Measurements from ENCODE around the gene TMEM245. TPM values are rescaled to one million over a fixed set of nuclear protein-coding genes. Genes with fewer than 3 reads are reported as not detected.

Gene TMEM245
- polyA plus RNA-seq, 3 donors from 2014 or later: 13.1 to 29.8 (median 20.8) TPM

GRCh38 chr9:109016132-109016531, 103.6 kb downstream of the TMEM245 start:
- peak overlapping the region in 4 of 6 donors; percentile 8 to 53 (median 32) for H3K27ac Mint-ChIP-seq
- DNase-seq: no peak
- no peak overlapping the region for H3K4me3 Mint-ChIP-seq
- peaks cover 16 to 20% of the 10 kb centered on the region in 2 donors for H3K4me1 Mint-ChIP-seq
- H3K36me3 Mint-ChIP-seq: peaks cover 0 to 7% (median 2%) of the 10 kb centered on the region in 3 donors
- H3K27me3 Mint-ChIP-seq (ENCODE audit: low read depth in 3 of 3): peaks cover 2 to 6% (median 2%) of the 10 kb centered on the region in 3 donors
- H3K9me3 Mint-ChIP-seq: no peaks in the 10 kb centered on the region

DNA sequence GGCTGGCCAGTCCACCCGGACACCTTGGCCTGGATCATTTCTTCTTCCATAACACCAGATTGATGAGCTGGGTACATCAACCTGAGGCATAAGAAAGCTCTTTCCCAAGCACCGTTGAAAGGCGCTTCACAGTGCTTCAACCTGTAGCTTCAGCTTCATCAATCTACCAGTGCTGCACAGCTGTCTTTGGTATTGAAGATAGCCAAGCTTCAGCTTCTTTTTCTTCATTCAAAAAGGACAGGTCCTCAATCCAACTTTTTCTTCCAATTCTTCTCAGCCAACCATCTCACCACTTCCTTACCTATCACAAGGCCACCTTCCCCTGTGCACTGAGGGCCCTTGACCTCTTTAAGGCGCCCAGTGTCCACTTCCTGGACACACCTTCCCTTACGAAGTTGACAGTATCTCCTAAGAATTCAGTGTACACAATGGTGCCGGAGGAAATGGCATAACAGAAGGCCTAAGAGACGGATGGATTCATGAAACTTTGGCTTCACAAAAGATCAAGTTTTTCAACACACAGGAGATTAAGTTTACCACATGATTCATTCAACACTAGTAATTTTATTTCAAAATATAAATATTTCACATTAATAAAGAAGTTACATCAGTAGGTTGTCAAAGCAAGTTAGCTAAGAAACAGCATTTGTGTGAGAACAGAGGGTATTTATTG, 105.0 kb downstream of the TMEM245 start:
- H3K36me3 Mint-ChIP-seq: peaks cover 0 to 6% (median under 1%) of the 10 kb centered on the region in 3 donors
- DNase-seq: no peak

GRCh38 chr9:109013679-109014607, 105.8 kb downstream of the TMEM245 start:
- Mint-ChIP-seq H3K27me3 (ENCODE audit: low read depth in 3 of 3) (peaks cover 2 to 7% (median 6%) of the 10 kb centered on the region in 3 donors), H3K4me1 (peaks cover 18 to 20% of the 10 kb centered on the region in 2 donors), H3K27ac (peak overlapping the region; percentile 83 to 95 (median 91)), H3K36me3 (no peaks in the 10 kb centered on the region), H3K4me3 (peak overlapping the region; percentile 85 to 94 (median 93)), H3K9me3 (no peaks in the 10 kb centered on the region)
- no peak for DNase-seq

More for the DNA sequence above, 105.0 kb downstream of the TMEM245 start:
- Mint-ChIP-seq H3K4me1 (peaks cover 18 to 20% of the 10 kb centered on the region in 2 donors), H3K27ac (peak overlapping the region; percentile 17 to 95 (median 88)), H3K27me3 (ENCODE audit: low read depth in 3 of 3) (peaks cover 2 to 6% (median 5%) of the 10 kb centered on the region in 3 donors), H3K4me3 (peak overlapping the region; percentile 3 to 93 (median 32)), H3K9me3 (no peaks in the 10 kb centered on the region)

DNA sequence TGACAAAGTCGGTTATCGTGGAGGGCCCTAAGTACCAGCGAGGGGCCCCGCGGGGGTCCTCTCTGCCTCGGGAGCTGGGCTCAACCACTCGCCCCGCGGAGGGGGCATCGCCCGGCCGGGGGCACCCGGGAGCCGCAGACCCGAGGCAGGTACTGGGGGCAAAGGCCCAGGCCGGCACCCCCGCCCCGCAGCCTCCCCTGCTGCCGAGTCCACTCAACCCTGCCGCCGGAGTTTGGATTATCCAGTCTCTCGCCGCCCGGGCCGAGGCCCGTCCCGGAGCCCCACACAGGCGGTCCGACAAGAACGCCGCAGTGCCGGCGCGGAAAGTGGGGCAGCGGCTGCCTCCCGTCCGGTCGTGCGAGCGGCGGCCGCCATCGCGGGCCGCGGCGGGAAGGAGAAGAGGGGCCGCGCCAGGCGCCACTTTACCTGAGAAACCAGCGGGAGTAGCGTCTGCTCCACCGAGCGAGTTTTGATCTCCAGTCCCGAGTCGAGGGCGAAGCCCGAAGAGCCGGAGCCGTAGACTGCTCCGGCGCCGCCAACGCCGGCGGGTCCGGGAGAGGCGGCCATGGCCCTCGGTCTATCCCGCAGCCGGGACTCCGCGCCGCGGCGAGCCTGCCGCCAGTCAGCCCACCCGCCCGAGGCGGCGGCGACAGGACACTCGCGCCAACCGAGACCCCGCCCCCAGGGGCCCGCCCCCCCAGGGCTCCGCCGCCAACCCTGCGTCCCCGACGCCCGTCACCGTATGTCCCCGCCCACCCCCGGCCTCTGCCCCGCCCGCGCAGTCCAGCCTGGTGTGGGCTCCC, 106.7 kb downstream of the TMEM245 start, which contains the start of gene CTNNAL1:
TSS of gene CTNNAL1 (minus strand) at position 624 of the 803 bp plus-strand sequence. CDS start at position 567, 57 bp downstream.
- H3K4me3 Mint-ChIP-seq: peak within 1 kb of the TSS; percentile 89 to 99 (median 94)
- peak within 1 kb of the TSS; percentile 88 to 95 (median 92) for H3K27ac Mint-ChIP-seq
- H3K9me3 Mint-ChIP-seq: no peaks in the 10 kb centered on the region
- peaks cover 2 to 7% (median 6%) of the 10 kb centered on the region in 3 donors for H3K27me3 Mint-ChIP-seq (ENCODE audit: low read depth in 3 of 3)
- no peaks in the 10 kb centered on the region for H3K36me3 Mint-ChIP-seq
- DNase-seq: peak; percentile 88 to 90 (median 89)
- peaks cover 18 to 20% of the 10 kb centered on the region in 2 donors for H3K4me1 Mint-ChIP-seq

DNA sequence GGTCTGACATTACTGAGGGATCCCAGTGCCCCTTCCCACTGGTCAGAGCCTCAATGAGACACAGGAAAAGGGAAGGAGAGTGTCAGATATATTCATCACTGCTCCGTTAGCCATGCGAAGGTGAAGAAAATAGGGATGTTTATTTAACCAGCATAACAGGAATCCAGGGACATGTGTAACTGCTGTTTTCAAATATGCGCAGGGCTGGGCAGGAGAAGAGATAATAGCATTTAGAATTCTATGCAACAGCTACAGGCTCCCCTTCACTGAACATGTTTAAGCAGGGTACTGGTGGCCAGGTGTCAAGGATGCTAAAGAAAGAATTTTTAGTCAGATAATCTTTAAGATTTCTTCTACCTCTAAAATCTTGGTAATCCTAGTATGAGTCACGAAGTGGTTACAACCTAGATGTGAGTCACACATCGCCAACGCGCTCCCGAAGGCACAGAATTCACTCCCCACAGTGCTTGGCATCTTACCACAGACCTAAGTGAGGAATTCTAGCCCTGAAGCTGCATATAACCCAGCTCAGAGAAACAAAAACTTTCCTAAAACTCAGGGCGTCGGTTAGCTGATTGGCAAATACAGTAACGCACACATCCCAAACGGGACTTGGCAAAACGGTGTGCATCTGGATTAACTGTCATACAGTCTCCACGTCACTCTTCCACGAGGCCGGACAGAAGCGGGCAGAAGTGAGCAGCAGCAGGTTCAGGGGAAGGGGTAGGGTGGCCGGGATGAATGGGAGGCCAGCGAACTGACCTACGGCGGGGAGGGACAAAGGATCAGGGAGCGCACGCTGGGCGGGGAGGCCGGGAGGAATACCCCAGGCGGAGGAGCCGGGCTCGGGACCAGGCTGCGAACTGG, 107.5 kb downstream of the TMEM245 start:
- Mint-ChIP-seq H3K9me3 (no peaks in the 10 kb centered on the region), H3K4me3 (peak overlapping the region; percentile 89 to 99 (median 92)), H3K4me1 (peaks cover 18 to 20% of the 10 kb centered on the region in 2 donors), H3K27ac (peak overlapping the region; percentile 70 to 92 (median 87)), H3K27me3 (ENCODE audit: low read depth in 3 of 3) (peaks cover 2 to 8% (median 6%) of the 10 kb centered on the region in 3 donors), H3K36me3 (no peaks in the 10 kb centered on the region)
- DNase-seq: peak; percentile 13 to 20 (median 14)

DNA sequence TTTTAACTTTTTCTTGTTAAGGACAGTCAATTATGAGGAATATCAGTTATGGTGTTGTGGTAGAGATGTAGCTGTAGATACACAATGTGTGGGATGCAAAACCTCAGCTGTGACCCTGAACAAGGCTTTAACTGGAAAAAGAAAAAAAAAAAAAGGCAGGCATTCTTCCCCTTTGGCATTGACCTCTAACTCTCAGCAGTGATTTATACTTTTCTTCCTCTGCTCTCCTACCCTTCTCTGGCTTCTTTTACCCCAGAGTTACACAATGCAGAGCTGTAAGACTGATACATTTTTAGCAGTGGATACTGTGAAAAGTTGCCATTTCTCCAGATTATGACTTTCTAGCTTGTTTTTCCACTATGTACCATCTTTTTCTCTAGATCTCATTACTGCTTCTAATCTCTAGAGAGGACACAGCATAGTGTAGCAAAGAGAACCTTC, 108.5 kb downstream of the TMEM245 start:
- Mint-ChIP-seq H3K4me1 (peaks cover 18 to 20% of the 10 kb centered on the region in 2 donors), H3K27ac (peak overlapping the region in 2 of 6 donors; percentile 25 to 43), H3K27me3 (ENCODE audit: low read depth in 3 of 3) (peaks cover 2 to 12% (median 6%) of the 10 kb centered on the region in 3 donors), H3K36me3 (no peaks in the 10 kb centered on the region), H3K4me3 (peak overlapping the region in 3 of 5 donors; percentile 26 to 99 (median 95)), H3K9me3 (no peaks in the 10 kb centered on the region)
- no peak for DNase-seq

DNA sequence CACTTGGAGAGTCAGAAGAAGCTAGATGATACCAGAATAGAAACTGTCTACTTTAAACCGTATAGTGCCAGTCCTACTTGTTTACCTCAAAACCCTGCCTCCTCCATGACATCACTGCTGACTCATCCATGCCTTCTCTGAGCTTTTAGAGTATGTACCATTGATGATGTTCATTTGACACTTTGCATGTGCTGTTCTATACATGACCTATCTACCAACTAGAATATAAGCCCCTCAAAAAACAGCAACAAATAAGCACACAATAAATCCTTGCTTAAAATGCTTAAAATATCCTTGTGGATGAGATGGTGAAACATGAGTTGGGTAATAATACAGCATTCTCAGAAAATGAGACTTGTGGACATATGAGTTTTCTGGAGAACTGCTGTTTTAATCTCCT, 109.0 kb downstream of the TMEM245 start:
- Mint-ChIP-seq H3K27ac (peak overlapping the region in 1 of 6 donors; percentile 47), H3K4me1 (peaks cover 18 to 20% of the 10 kb centered on the region in 2 donors), H3K27me3 (ENCODE audit: low read depth in 3 of 3) (peaks cover 2 to 12% (median 6%) of the 10 kb centered on the region in 3 donors), H3K9me3 (no peaks in the 10 kb centered on the region), H3K4me3 (peak overlapping the region in 1 of 5 donors; percentile 26), H3K36me3 (no peaks in the 10 kb centered on the region)
- peak in 2 of 3 donors; percentile 11 to 23 for DNase-seq

DNA sequence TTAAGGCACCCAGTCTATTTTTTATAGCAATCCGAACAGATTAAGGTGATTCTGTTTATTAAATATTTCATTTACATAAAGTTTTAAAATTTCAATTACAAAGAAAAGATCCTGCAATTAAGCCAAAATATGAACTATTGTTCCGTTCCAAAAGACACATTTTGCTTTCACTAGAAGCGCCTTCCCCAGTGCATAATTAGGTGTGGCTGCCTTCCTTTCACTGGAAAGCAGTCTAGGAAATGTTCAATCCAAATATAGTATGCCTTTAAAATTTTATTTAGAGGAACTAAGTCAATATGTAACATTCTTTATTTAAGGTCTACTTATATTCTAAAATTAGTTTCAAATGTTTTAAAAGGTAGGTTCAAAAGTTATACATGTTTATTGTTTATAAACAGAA, 114.1 kb downstream of the TMEM245 start:
- DNase-seq: no peak
- Mint-ChIP-seq H3K27me3 (ENCODE audit: low read depth in 3 of 3) (peaks cover 0 to 7% (median 6%) of the 10 kb centered on the region in 3 donors), H3K27ac (no peak overlapping the region), H3K4me3 (no peak overlapping the region), H3K9me3 (peaks cover 0 to 12% (median 3%) of the 10 kb centered on the region in 6 donors), H3K36me3 (peaks cover 4 to 6% (median 5%) of the 10 kb centered on the region in 3 donors), H3K4me1 (peaks cover 2 to 6% of the 10 kb centered on the region in 2 donors)

- Mint-ChIP-seq H3K27ac (no peak overlapping the region), H3K36me3 (peaks cover 4 to 6% (median 5%) of the 10 kb centered on the region in 3 donors), H3K4me3 (no peak overlapping the region), H3K4me1 (peaks cover 1 to 6% of the 10 kb centered on the region in 2 donors), H3K27me3 (ENCODE audit: low read depth in 3 of 3) (peaks cover 0 to 10% (median 5%) of the 10 kb centered on the region in 3 donors), H3K9me3 (peaks cover 0 to 12% (median 3%) of the 10 kb centered on the region in 6 donors)
- DNase-seq: no peak
These were observed 116.6 kb downstream of the TMEM245 start for GRCh38 chr9:109003116-109003515.

DNA sequence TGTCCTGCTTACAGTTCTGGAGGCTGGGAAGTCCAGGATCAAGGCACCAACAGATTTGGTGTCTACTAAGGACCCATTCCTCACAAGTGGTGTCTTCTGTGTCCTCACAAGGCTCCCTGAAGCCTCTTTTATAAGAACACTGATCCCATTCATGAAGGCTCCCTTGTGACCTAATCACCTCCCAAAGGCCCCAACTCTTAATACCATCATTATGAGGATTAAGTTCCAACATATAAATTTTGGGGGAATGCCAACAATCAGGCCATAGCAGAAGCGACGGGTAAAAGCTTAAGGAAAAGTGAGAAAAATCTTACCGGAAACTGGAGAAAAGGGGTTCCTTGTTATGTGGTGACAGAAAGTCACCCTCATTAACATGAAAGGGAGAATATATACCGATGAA, 117.6 kb downstream of the TMEM245 start:
- Mint-ChIP-seq H3K36me3 (peaks cover 4 to 6% (median 5%) of the 10 kb centered on the region in 3 donors), H3K9me3 (peaks cover 0 to 12% (median 3%) of the 10 kb centered on the region in 6 donors), H3K4me3 (no peak overlapping the region), H3K27ac (no peak overlapping the region), H3K4me1 (peaks cover 1 to 6% of the 10 kb centered on the region in 2 donors), H3K27me3 (ENCODE audit: low read depth in 3 of 3) (peaks cover 0 to 12% (median 3%) of the 10 kb centered on the region in 3 donors)
- DNase-seq: no peak

- no peak overlapping the region for H3K27ac Mint-ChIP-seq
- H3K4me1 Mint-ChIP-seq: peaks cover 1 to 6% of the 10 kb centered on the region in 2 donors
- H3K27me3 Mint-ChIP-seq (ENCODE audit: low read depth in 3 of 3): peaks cover 0 to 13% (median 0%) of the 10 kb centered on the region in 3 donors
- H3K36me3 Mint-ChIP-seq: peaks cover 4 to 6% (median 5%) of the 10 kb centered on the region in 3 donors
- no peak for DNase-seq
- peaks cover 0 to 12% (median 3%) of the 10 kb centered on the region in 6 donors for H3K9me3 Mint-ChIP-seq
- no peak overlapping the region for H3K4me3 Mint-ChIP-seq
These were observed 118.5 kb downstream of the TMEM245 start for GRCh38 chr9:109001275-109001676.

GRCh38 chr9:108997112-108997511, 122.6 kb downstream of the TMEM245 start:
- H3K27me3 Mint-ChIP-seq (ENCODE audit: low read depth in 3 of 3): peaks cover 0 to 13% (median 0%) of the 10 kb centered on the region in 3 donors
- DNase-seq: no peak
- no peaks in the 10 kb centered on the region for H3K36me3 Mint-ChIP-seq
- H3K27ac Mint-ChIP-seq: no peak overlapping the region
- H3K4me1 Mint-ChIP-seq: peaks cover 3 to 6% of the 10 kb centered on the region in 2 donors
- no peak overlapping the region for H3K4me3 Mint-ChIP-seq
- H3K9me3 Mint-ChIP-seq: peaks cover 0 to under 1% (median 0%) of the 10 kb centered on the region in 6 donors
